8988T (cell line): ENCODE results near the gene FYCO1.
A peak's percentile ranks its signal among the peaks of the same experiment; 100 is the strongest.
"Not testable (repeated sequence)": the region's sequence is repeated elsewhere in the genome, so short reads cannot be mapped to it uniquely, and the experiment has no call there.

Source experiments
- DNase-seq: peaks from one replicate; pipeline ENCODE4 v3.0.0; 2011

FYCO1 gene

DNA sequence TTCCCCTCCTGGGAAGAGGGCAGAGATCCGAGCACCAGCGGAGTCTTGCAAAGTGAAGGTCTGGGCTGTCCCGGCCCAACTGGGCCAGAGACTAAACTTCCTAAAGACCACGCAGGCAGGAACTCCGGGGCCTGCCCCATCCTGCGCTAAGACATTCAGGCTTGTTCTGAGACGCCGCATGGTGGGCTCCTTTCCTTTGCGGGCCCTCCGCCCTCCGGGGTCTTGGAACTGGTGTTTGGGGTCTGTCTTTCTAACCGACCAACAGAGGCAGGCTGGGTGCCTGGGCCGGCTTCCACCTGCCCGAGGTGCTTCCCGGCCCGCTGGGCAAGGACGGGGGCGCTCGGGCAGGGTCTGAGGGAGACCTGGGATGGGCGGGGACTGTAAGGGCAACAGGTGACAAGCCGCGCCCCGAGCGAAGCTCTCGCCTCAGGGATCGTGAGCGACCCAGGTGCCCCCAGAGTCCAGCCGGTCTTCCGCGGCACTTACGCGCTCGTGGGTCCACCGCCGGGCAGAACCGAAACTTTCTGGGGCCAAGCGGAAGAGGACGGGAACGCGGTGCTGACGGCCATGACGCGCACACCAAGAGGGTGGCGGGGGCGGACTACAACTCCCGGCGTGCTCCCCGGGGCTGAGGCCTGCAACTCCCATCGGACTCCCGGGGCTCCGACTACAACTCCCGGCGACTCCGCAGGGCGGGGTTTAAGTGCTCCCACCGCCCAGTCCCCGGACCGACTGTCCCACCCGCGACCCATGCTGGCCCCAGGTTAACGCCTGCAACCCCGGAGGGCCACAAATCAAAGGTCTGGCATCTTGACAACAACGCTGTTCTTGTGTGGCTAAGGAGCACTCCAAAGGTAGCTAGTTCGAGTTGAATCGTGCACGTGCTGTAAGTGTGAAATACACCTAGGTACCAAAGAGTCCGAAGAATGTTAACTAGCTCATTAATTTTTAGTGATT lies at the start of gene FYCO1:
FYCO1 (minus strand) TSS at position 589 of the 957 bp plus-strand sequence. CDS start 10,914 bp downstream, outside the sequence.
- DNase-seq = peak; percentile 98

DNA sequence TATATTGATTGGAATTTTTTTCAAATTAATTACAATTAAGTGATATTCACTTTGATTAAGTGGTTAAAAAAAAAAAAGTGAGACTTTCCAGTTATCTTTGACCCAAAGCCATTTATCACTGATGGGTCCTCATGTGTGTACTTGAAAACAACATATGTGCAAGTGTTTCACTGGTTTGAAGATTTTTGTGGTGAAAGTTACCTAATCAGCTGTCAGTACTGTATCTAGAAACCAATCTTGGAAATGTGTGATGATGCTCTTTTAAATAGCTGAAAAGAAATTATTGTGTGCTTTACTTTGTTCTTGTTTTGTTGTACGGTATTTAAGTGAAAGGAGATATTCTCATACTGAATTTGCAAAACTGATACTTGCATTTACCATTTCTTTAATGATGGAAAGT lies 43.3 kb upstream of the FYCO1 start:
- no peak for DNase-seq

DNA sequence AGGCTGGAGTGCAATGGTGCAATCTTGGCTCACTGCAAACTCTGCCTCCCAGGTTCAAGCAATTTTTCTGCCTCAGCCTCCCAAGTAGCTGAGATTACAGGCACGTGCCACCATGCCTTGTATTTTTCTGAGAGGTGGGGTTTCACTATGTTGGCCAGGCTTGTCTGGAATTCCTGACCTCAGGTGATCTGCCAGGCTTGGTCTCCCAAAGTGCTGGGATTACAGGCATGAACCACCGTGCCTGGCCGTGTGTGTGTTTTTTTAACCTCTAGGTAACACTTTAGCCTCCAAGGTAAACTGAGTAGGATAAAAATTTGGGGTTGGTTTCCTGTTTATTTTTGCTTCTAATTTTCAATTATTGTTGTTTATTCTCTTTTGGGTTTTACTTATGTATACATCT lies 42.4 kb upstream of the FYCO1 start:
- DNase-seq = not testable (repeated sequence)

DNA sequence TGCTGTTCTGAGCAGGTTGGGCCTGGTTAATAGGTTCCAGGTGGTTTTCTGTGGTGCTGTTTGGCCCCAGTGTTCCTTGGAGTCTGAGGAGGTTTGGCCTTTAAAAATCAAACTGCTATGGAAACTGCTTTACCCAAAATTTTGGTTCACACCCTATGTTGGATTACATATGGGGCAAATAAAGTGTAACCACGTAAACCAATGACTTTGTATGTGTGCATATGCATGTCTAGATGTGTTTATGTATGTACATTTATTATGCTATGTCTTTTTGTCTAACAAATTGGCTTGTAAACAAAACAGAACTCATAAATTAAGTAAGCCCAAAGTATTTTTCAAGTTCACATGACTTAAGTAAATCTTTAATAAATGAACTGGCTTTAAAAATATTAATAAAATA lies 40.6 kb upstream of the FYCO1 start:
- no peak for DNase-seq

DNA sequence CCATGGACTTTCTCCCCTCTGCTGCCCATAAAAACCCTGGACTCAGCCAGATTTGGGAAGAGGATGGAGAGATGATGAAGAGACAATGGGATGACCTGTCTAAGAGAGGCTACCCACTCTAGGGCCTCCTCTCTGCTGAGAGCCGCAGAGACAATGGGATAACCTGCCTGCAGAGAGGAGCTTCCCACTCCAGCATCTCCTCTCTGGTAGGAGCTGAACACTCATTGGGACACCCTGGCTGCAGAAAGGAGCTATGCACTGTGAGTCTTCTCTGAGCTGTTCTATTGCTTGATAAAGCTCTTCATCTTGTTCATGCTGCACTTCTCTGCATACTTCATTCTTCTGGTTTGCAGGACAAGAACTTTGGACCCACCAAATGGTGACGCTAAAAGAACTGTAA lies 36.1 kb upstream of the FYCO1 start:
- no peak for DNase-seq

DNA sequence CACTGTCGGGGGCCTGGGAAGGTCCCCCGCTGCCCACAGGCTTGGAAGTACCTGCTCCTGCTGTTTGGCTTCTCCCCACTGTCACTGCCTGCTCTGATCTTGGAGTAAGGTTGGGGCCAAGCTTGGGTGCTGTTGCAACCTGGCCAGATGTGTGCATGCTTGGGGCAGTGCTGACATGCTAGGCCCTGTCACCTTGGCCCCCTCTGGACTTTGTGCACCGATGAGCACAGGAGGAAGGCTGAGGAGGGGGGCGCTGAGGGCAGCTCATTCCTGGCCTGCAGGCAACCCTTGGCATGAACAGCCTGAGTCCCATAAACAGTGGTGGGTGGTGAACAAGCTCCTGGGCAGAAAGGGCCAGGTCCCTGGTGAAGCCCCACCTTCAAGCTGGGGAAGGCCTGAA lies 35.6 kb upstream of the FYCO1 start:
- no peak for DNase-seq

DNA sequence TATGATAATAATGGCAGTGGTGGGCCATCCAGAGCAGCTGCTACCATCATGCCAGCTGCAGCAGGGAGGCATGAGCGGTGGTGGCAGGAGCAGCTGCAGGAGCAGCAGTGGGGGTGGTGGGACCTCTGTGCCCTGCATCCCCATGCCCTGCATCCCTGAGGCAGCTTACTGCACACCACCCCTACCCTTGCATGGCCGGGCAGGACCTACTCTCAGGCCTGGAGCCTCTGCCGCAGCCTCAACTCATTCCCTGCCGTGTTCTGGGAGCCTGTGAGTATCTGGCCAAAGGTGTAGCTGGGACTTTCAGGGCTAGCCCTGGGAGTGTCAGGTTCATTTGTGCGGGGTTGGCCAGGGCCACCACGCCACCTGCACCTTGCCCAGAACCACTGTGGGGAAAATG lies 35.0 kb upstream of the FYCO1 start:
- no peak for DNase-seq

DNA sequence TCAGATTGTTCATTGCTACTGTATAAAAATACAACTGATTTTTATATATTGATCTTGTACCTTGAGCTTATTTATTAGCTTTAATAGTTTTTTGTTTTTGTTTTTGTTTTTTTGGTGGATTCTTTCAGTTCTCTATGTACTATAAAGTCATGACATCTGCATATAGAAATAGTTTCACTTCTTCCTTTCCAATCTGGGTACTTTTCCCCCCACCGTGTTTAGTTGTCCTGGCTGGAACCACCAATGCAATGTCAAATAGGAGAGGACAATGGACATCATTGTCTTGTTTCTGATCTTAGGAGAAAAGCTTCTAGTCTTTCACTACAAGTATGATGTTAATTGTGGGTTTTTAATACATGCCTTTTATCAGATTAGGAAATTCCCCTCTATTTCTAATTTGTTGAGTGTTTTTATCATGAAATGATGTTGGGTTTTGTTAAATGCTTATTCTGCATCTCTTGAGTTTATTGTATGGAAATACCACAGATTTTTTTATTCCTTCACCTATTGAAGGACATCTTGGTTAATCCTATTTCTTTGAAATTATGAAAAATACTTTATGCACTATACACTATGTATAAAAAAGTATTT lies 34.4 kb upstream of the FYCO1 start:
- no peak for DNase-seq

DNA sequence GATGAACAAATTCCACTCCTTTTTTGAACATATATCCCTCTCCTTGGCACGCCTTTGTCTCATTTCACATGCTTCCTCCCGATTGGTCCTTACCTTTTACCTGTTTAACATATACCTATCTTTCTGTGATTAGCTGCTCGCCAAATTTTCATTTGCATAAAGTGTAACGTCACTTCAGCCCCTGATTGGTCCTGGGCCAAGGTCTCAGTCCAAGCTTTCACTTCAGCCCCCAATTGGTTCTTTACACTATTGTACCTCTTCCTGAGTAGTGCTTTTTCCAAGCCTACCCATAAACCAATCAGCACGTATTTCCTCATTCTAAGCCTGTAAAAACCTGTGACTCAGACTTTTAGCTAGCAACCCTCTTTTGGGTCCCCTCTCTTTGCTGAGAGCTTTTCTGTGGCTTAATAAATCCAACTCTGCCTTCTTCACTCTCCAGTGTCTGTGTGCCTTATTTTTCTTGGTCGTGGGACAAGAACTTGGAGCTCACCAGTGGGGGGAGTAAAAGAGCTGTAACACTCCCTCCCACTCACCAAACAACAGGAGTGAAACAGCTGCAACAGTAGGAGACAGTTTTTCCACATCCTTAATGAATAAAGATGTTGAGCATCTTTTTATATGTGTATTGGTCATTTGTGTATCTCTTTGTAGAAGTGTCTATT lies 32.2 kb upstream of the FYCO1 start:
- DNase-seq = no peak

DNA sequence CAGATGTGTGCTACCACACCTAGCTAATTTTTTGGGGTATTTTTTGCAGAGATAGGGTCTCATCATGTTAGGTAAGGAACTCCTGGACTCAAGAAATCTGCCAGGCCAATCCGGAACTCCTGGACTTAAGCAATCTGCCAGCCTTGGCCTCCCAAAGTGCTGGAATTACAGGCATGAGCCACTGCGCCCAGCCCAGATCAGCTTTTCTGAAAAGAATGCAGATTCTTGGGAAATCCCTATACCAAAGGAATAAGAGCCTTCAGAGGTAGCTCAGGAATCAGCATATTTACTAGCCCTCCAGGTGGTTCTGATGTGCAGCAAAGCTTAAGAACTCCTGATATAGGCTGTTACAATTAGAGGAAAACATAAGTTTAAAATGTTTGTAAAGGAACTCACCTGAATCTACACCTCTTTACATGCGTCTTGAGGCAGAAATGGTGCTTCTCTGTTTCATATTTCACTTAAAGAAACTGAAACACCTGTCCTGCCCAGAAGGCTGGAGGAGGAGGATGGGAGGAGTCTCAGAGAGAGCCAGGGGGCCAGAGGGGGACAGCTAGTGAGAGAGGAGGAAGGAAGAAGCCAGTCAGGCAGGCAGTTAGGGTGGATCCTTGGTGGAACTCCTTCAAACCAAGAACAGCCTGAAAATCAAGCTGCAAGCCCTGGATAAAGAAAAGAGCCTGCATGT lies 31.5 kb upstream of the FYCO1 start, which contains the start of gene XCR1:
XCR1 (minus strand) TSS at position 463 of the 685 bp plus-strand sequence. CDS start 5,536 bp downstream, outside the sequence.
- DNase-seq = no peak

DNA sequence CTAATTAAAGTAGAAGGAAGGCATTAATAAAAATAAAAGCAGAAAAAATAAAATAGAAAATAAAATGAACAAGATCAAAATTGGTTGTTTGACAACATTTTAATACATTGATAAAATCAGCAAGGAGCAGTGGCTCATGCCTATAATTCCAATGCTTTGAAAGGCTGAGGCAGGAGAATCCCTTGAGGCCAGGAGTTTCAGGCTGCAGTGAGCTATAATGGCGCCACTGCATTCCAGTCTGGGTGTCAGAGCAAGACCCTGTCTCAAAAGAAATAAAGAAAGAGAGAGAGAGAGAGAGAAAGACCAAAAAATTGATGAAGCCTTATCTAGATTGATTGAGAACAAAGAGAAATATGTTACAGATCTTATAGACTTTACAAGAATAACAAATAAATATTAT lies 29.5 kb upstream of the FYCO1 start:
- no peak for DNase-seq

DNA sequence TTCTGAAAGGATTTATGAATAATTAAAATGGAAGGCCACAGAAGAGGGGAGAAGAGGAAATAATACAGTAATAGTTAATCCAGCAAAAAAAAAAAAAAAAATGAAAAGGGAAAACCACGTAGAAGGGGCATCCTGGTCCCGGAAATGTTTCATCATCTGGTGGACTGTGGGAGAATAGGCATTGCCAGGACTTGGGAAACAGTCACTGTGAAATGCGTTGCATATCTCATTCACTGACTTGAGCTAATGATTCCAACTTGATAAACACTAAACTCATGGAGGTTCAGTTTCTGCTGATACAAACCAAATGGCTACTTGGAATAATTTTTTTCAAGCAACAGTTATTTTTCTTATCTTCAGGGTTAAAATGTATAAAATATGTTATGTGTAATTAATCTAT lies 28.5 kb upstream of the FYCO1 start:
- no peak for DNase-seq

DNA sequence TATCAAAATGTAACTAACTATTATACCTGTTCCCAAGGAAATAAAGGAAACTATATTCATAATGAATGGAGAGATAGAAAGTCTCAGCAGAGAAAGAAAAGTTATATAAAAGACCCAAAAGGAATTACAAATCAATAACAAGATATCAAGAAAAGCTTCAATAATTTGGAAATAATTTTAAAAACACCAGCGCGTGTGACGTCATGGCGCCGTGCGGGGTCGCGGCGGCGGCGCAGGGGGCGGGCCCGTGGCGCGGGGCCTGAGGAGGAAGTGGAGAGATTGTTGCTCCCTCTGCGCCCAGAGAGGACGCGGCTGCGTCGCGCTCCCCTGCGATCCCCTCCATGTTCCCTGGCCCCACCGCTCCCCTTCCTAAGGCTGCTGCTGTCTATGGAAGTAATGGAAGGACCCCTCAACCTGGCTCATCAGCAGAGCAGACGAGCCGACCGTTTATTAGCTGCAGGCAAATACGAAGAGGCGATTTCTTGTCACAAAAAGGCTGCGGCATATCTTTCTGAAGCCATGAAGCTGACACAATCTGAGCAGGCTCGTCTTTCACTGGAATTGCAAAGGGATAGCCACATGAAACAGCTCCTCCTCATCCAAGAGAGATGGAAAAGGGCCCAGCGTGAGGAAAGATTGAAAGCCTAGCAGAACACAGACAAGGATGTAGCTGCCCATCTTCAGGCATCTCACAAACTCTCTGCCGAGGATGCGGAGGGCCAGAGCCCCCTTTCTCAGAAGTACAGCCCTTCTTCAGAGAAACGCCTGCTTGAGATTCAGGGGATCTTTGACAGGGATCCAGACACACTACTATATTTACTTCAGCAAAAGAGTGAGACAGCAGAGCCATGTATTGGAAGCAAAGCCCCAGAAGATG lies 27.5 kb upstream of the FYCO1 start:
- no peak for DNase-seq

DNA sequence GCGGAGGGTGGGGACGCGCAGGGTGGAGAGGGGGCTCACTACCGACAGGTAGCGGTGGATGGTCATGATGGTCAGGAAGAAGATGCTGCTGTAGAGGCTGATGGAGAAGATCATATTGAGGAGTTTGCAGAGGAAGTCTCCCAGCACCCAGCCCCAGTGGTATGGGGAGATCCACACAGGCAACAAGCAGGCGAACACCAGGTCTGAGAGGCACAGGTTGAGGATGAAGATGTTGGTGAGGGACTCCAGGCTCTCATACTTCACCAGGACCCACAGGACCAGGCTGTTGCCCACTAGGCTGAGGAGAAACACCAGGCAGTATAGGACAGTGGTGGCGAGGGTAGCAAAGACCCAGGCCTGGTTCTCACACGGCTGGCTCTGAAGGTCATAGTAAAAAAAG lies 25.9 kb upstream of the FYCO1 start:
- no peak for DNase-seq

DNA sequence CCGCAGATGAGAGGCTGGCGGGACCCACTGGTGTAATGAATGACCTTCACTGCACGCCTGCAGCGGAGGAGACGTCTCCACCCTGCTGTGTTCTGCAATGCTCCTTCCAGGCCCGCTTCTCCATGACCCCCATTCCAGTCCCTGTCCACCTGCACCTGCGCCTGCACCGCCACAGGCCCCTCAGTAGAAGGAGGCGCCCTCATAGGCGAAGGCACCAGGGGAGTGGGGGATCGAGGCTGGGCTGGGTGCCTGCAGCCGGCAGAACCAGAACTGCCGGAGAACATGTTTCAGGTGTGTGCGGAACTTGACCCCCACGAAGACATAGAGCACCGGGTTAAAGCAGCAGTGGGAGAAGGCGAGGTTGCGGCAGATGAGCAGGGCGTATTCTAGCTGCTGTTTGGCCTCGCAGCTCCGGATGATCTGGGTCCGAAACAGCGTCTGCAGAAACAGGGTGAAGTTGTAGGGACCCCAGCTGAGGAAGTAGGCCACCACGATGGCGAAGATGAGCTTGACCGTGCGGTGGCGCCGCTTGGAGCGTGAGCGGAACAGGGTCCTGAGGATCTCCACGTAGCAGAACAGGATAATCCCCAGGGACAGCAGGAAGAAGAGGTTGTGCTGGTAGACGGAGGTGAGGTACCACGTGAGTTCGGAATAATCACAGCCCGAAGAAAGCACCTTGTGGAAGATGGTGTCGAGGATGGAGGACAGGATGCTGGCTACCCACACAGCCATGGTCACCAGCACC lies 25.3 kb upstream of the FYCO1 start:
- no peak for DNase-seq

DNA sequence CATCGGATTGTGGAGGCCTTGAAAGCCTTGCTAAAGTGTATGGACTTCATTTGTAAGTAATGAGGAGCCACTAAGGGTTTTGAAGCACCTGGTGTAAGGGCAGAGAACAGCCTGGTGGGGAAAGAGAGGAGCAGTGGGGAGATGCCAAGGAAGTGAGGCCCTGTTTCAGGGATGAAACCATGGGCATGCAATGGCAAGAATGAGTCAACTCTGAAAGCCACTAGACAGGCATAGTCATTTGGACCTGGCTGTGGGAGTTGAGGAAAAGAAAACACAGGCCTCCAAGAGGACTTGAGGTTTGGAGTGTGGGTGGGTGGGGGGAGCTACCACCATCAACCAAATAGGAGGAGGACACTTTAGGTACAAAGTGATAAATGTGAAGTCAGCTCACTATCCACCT lies 24.1 kb upstream of the FYCO1 start:
- no peak for DNase-seq

DNA sequence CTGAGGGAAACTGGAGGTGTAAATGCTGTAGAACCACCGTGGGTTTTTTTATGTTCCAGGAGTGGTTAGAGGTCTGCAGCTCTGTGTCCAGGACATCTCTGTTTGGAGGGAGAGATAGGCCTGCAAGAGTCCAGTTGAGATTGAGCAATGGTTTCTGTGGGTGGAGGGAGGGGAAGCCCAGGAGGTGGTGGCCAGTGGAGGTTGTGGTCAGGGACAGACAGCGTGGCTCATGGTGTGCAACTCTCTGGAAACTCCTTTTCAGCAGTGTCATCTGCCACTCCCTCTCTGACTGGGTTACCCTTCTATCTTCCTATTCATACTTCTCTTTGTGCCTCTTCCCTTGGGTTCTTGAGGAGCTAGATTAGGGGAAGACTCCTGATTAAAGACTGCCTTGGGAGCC lies 22.1 kb upstream of the FYCO1 start:
- no peak for DNase-seq

DNA sequence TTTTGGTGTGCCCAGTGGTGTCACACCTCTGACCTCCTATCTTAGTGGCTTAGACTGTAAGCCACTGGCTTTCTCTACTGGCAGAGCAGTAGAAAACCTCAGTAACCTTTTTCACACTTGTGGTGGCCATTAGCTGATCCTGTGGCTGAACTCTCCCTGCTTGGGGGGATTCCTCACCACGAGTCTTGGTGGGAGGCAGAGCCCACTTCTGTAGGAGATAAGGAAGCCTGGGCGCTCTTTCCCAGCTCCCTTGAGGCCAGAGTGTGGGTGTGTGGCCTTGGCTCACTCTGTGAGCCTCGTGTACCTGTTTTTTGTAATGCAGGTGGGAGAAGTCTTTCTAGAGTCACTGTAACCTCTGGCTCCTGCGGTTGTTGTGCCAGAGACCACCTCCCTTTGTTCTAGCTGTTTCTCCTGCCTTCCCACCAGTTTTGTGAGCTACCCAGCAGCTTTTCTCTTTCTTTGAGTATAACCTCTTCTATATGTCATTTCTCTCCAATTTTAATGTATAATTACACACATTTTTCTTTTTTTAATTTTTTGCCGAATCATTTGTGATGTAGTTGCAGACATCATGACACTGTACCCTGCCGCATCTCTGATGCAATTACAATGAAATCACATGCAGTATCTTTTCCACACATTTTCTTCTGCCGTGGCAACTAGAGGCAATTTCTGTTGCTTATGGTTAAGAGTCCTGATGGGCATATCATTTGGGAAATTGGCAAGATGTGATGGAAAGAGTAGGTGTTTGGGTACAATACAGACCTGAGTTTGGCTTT lies 17.9 kb upstream of the FYCO1 start:
- no peak for DNase-seq

DNA sequence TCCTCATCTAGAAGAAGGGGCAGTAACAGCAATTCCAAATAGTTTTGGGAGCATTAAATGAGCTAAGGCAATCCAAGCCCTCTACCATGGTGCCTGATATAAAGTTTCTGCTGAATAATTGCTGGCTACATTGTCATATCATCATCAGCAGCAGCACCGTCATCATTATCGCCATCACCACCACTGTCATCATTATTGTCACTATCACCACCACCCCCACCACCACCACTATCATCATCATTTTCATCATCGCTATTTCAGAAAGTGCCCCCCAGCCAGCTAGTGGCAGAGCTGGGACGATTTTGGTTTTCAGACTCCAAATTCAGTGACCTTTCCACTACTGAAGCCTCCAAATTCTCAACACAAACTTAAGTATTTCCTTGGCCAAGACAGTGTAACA lies 16.6 kb upstream of the FYCO1 start:
- DNase-seq = no peak

DNA sequence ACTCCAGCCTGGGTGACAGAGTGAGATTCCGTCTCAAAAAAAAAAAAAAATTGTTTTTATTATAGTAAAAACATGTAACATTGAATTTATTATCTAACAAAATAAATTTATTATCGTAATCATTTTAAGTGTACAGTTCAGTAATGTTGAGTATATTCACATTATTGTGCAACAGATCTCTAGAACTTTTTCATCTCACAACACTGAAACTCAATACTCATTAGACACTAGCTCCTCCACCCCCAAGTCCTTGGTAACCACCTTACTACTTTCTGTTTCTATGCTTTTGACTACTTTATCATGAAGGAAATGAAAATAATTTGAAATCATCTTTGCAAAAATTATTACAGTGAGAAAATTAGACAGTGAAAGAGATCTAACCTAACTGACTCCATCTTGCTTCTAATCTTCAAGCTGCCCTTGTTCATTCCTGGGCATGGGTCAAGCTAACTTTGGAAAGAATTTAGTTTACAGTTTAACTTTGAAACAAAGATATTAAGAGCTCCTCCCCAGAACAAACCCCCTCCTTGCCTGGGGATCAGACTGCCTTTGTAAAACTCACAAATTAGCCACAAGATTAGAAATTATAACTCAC lies 15.0 kb upstream of the FYCO1 start:
- DNase-seq = no peak
